Measurements from ENCODE around the gene TIMM13.

The TIMM13 gene

GRCh38 chr19:2454962-2455850 is 27.8 kb upstream of the TIMM13 start:
- DNase-seq = no peak

- no peak for DNase-seq
Measured at GRCh38 chr19:2454199-2454961, 27.0 kb upstream of the TIMM13 start.

- no peak for DNase-seq
Measured at GRCh38 chr19:2453431-2454025, 26.1 kb upstream of the TIMM13 start.

GRCh38 chr19:2451741-2452140 is 24.4 kb upstream of the TIMM13 start:
- DNase-seq = no peak

- no peak for DNase-seq
Measured at GRCh38 chr19:2451138-2451537, 23.8 kb upstream of the TIMM13 start.

GRCh38 chr19:2449019-2449418 is 21.6 kb upstream of the TIMM13 start:
- DNase-seq = no peak

GRCh38 chr19:2446381-2446780 is 19.0 kb upstream of the TIMM13 start:
- DNase-seq = no peak

- DNase-seq = no peak
Measured at GRCh38 chr19:2444251-2445002, 17.0 kb upstream of the TIMM13 start.

GRCh38 chr19:2443785-2444182 is 16.4 kb upstream of the TIMM13 start:
- DNase-seq = no peak

- no peak for DNase-seq
Measured at GRCh38 chr19:2443116-2443784, 15.9 kb upstream of the TIMM13 start.

GRCh38 chr19:2441096-2441752 is 13.8 kb upstream of the TIMM13 start:
- DNase-seq = no peak

- no peak for DNase-seq
Measured at GRCh38 chr19:2440515-2440914, 13.1 kb upstream of the TIMM13 start.

GRCh38 chr19:2438178-2438577 is 10.8 kb upstream of the TIMM13 start:
- DNase-seq = peak in 1 of 14 donors; percentile 60

GRCh38 chr19:2436926-2437325 is 9.5 kb upstream of the TIMM13 start:
- DNase-seq = no peak

GRCh38 chr19:2436384-2436783 is 9.0 kb upstream of the TIMM13 start:
- no peak for DNase-seq

GRCh38 chr19:2434721-2435265 is 7.4 kb upstream of the TIMM13 start:
- DNase-seq = no peak

- DNase-seq = no peak
Measured at GRCh38 chr19:2434267-2434666, 6.9 kb upstream of the TIMM13 start.

- DNase-seq = no peak
Measured at GRCh38 chr19:2433854-2434253, 6.5 kb upstream of the TIMM13 start.

- DNase-seq = no peak
Measured at GRCh38 chr19:2432131-2432848, 4.9 kb upstream of the TIMM13 start.

- no peak for DNase-seq
Measured at GRCh38 chr19:2431318-2432055, 4.1 kb upstream of the TIMM13 start.
